ENCODE data around the gene BCAT1. TPM values are rescaled to one million over a fixed set of nuclear protein-coding genes. Genes with fewer than 3 reads are reported as not detected.

The BCAT1 gene
- total RNA-seq, 2 donors from 2014 or later, result 3.4 to 13.1 TPM

DNA sequence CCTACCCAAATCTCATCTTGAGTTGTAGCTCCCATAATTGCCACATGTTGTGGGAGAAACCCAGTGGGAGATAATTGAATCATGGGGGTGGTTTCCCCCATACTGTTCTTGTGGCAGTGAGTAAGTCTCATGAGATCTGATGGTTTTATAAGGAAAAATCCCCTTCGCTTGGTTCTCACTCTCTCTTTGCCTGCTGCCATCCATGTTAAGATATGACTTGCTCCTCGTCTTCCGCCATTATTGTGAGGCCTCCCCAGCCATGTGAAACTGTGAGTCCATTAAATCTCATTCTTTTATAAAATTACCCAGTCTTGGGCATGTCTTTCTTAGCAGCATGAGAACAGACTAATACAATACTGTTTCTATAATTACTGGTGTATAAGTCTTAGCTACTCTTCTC is 6.5 kb upstream of the BCAT1 start:
- Histone ChIP-seq H3K36me3 (no peaks in the 10 kb centered on the region), H3K27ac (no peak overlapping the region), H3K4me1 (no peaks in the 10 kb centered on the region), H3K4me3 (no peak overlapping the region), H3K27me3 (no peaks in the 10 kb centered on the region), H3K9me3 (no peaks in the 10 kb centered on the region)
- TF ChIP-seq, protein P1, sequence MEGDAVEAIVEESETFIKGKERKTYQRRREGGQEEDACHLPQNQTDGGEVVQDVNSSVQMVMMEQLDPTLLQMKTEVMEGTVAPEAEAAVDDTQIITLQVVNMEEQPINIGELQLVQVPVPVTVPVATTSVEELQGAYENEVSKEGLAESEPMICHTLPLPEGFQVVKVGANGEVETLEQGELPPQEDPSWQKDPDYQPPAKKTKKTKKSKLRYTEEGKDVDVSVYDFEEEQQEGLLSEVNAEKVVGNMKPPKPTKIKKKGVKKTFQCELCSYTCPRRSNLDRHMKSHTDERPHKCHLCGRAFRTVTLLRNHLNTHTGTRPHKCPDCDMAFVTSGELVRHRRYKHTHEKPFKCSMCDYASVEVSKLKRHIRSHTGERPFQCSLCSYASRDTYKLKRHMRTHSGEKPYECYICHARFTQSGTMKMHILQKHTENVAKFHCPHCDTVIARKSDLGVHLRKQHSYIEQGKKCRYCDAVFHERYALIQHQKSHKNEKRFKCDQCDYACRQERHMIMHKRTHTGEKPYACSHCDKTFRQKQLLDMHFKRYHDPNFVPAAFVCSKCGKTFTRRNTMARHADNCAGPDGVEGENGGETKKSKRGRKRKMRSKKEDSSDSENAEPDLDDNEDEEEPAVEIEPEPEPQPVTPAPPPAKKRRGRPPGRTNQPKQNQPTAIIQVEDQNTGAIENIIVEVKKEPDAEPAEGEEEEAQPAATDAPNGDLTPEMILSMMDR (IDR thresholded peaks at IDR 0.05), result no peak
- DNase-seq (ENCODE audit: low spot score), result no peak

DNA sequence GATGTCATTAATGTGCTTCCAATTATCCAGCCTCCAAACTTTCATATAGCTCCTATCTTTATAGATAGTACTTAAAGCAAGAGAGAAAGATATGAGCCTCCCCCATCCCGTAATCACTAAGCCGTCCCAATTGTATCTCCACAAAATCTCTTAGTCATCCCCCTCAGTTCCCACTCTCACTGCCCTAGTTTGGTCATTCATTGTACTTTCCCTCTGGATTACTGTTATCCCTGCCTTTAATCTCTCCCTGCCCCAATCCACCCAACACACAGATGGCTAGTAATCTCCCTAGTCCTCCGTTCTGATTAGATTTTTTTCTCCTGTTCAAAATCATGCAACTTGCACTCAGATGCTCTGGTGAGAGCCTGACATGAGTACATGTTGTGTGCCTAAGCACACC is 5.4 kb upstream of the BCAT1 start:
- DNase-seq (ENCODE audit: low spot score), result no peak
- Histone ChIP-seq H3K4me1 (peaks cover 0 to 4% of the 10 kb centered on the region in 2 donors), H3K27ac (no peak overlapping the region), H3K4me3 (no peak overlapping the region), H3K9me3 (no peaks in the 10 kb centered on the region), H3K27me3 (no peaks in the 10 kb centered on the region), H3K36me3 (no peaks in the 10 kb centered on the region)
- TF ChIP-seq, protein P1 (IDR thresholded peaks at IDR 0.05), result no peak

DNA sequence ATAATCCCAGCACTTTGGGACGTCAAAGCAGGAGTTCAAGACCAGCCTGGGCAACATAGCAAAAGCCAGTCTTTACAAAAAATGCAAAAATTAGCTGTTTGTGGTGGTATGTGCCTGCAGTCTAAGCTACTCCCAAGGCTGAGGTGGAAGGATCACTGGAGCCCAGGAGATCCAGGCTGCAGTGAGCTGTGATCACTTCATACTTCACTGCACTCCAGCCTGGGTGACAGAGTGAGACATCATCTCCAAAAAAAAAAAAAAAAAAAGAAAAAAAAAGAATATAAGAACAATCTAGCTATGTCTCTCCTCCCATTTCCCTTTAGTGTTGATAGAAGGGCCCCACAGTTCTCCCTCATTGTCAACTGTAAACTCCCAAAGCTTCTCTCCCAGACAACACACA is 3.5 kb upstream of the BCAT1 start:
- H3K27me3 ChIP-seq, result no peaks in the 10 kb centered on the region
- no peak for DNase-seq (ENCODE audit: low spot score)
- H3K4me3 ChIP-seq, result no peak overlapping the region
- H3K27ac ChIP-seq, result no peak overlapping the region
- H3K36me3 ChIP-seq, result no peaks in the 10 kb centered on the region
- H3K4me1 ChIP-seq, result peaks cover 0 to 8% of the 10 kb centered on the region in 2 donors
- no peaks in the 10 kb centered on the region for H3K9me3 ChIP-seq
- TF ChIP-seq, protein P1 (IDR thresholded peaks at IDR 0.05), result no peak

DNA sequence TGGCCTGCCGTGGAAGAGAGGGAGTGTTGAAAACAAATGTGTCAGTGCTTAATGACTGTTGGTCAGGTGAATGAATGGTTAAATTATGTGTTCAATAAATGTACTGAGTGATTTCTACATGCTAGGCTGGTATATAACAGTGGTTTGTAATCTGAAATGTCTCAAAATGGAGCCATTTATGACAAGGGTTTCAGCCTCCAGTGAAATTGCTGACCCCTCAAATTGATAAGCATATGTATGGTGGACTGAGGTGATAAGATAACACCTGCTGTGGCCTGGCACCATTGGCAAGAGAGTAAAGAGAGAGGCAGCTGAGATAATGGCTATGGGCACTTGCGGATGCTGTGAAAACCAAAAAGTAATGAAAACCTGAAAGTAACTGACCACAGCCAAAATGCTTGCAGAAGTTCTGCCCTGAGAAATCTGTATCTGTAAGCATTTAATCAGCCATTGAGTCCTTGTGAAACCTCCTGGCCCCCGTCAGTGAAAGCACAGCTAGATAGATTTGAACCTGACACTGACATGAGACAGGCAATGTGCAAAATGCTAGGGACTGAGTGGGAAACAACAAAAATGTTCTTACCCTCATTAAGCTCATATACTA is 1.4 kb upstream of the BCAT1 start:
- TF ChIP-seq, protein P1 (IDR thresholded peaks at IDR 0.05), result no peak
- H3K4me1 ChIP-seq, result peaks cover 0 to 8% of the 10 kb centered on the region in 2 donors
- H3K36me3 ChIP-seq, result no peaks in the 10 kb centered on the region
- H3K9me3 ChIP-seq, result no peaks in the 10 kb centered on the region
- DNase-seq (ENCODE audit: low spot score), result no peak
- no peak overlapping the region for H3K27ac ChIP-seq
- H3K4me3 ChIP-seq, result no peak overlapping the region
- no peaks in the 10 kb centered on the region for H3K27me3 ChIP-seq

DNA sequence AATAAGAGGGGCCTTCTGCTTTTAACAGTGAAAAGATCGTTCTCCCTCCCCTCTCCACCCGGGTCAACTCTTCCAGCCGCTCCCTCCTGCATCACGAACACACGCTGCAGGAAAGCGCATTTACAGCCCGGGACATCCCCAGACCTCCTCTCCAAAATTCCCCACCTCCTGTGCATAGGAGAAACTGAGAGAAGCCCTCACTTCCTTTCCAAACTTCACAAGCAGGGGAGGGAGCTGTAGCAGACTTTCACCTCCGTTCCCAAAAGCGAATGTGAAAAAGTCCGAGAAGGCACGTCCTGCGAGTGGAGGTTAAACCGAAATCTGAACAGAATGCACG is 513 bp downstream of the BCAT1 start:
- H3K36me3 ChIP-seq, result no peaks in the 10 kb centered on the region
- DNase-seq (ENCODE audit: low spot score), result no peak
- TF ChIP-seq, protein P1 (IDR thresholded peaks at IDR 0.05), result no peak
- peak overlapping the region; percentile 38 to 53 for H3K4me3 ChIP-seq
- H3K9me3 ChIP-seq, result no peaks in the 10 kb centered on the region
- H3K4me1 ChIP-seq, result peaks cover 0 to 8% of the 10 kb centered on the region in 2 donors
- no peaks in the 10 kb centered on the region for H3K27me3 ChIP-seq
- no peak overlapping the region for H3K27ac ChIP-seq

Measured in right atrium auricular region (tissue), 2 donors.